H1 (cell line): Measurements from ENCODE around the gene SPTBN1. TPM values are rescaled to one million over a fixed set of nuclear protein-coding genes. Genes with fewer than 3 reads are reported as not detected.

Experiments
- CTCF ChIA-PET: fragments of 300-600 bp; sonication (Branson Sonifier 250); formaldehyde crosslinking; loops from one replicate; lab custom pipeline; 2021; ENCODE audit not compliant: partially characterized antibody; lab: Charles Lee
- POLR2A ChIA-PET: fragments of 300-600 bp; sonication (Branson Sonifier 250); formaldehyde crosslinking; loops from one replicate; lab custom pipeline; 2021; ENCODE audit warnings: inconsistent platforms; ENCODE audit not compliant: partially characterized antibody; lab: Charles Lee
- DNase-seq, 2 experiments: peaks; one replicate each; pipeline versions ENCODE4 v3.0.0 to v3.0.0-alpha.2; 2010 to 2022; ENCODE audit warnings: low spot score in 2 of 2, low read depth in 1 of 2, mixed read lengths in 1 of 2
- FAIRE-seq: peaks from 2 replicates; lab custom pipeline; 2011; peaks lifted over from hg19 to GRCh38; lab: Jason Lieb, UNC
- H2AFZ ChIP-seq: 2 replicates; pipeline ENCODE4 v1.8.1; 2012; ENCODE audit warnings: low read length, inconsistent platforms
- H2AK5ac ChIP-seq: 2 replicates; pipeline ENCODE4 v1.6.1; 2013; ENCODE audit warnings: low read depth, low read length
- H2BK120ac ChIP-seq: replicated peaks from 2 replicates; pipeline ENCODE3; 2013; ENCODE audit warnings: low read depth, low read length, inconsistent platforms
- H2BK12ac ChIP-seq: 2 replicates; pipeline ENCODE4 v1.6.1; 2013; ENCODE audit warnings: low read depth, low read length
- H2BK15ac ChIP-seq: 2 replicates; pipeline ENCODE4 v1.6.1; 2013; ENCODE audit warnings: low read length
- H2BK20ac ChIP-seq: 2 replicates; pipeline ENCODE4 v1.6.1; 2013; ENCODE audit warnings: low read length
- H2BK5ac ChIP-seq: 2 replicates; pipeline ENCODE4 v1.6.1; 2013; ENCODE audit warnings: low read depth, low read length
- H3K14ac ChIP-seq: 2 replicates; pipeline ENCODE4 v1.6.1; 2013; ENCODE audit warnings: inconsistent platforms; ENCODE audit not compliant: insufficient read length
- H3K18ac ChIP-seq: 2 replicates; pipeline ENCODE4 v1.6.1; 2013; ENCODE audit warnings: low read length; ENCODE audit errors: extremely low read depth
- H3K23ac ChIP-seq: 2 replicates; pipeline ENCODE4 v1.6.1; 2013; ENCODE audit warnings: inconsistent platforms; ENCODE audit not compliant: insufficient read length
- H3K23me2 ChIP-seq: 2 replicates; pipeline ENCODE4 v1.6.1; 2013; ENCODE audit warnings: low read depth, low read length
- H3K27ac ChIP-seq: 2 replicates; pipeline ENCODE4 v1.6.1; 2011; ENCODE audit warnings: low read depth, low read length, inconsistent platforms
- H3K27me3 ChIP-seq, 4 experiments: replicated peaks in 1 of 4; 1 replicate in 1 of 4; 2 replicates in 3 of 4; pipeline versions ENCODE4 v1.6.1 to v1.8.1; 2011 to 2013; ENCODE audit warnings: low read length in 3 of 4, mild to moderate bottlenecking in 3 of 4, inconsistent platforms in 2 of 4, mixed read lengths in 2 of 4, moderate library complexity in 1 of 4; ENCODE audit not compliant: control insufficient read depth in 3 of 4, insufficient read depth in 3 of 4; ENCODE audit errors: extremely low read depth in 1 of 4
- H3K36me3 ChIP-seq, 4 experiments: 2 replicates each; pipeline versions ENCODE4 v1.6.1 to v1.8.1; 2011 to 2013; ENCODE audit warnings: mild to moderate bottlenecking in 4 of 4, low read length in 3 of 4, moderate library complexity in 2 of 4, control low read depth in 1 of 4, inconsistent platforms in 1 of 4; ENCODE audit not compliant: insufficient read depth in 4 of 4, control insufficient read depth in 2 of 4
- H3K4ac ChIP-seq: replicated peaks from 2 replicates; pipeline ENCODE3; 2013; ENCODE audit warnings: low read length, low read depth, mixed read lengths, inconsistent platforms; ENCODE audit not compliant: insufficient read length
- H3K4me1 ChIP-seq, 4 experiments: replicated peaks in 1 of 4; 1 replicate in 1 of 4; 2 replicates in 3 of 4; pipeline versions ENCODE4 v1.6.1 to v1.8.1; 2011 to 2013; ENCODE audit warnings: low read length in 3 of 4, inconsistent platforms in 2 of 4, mixed read lengths in 1 of 4; ENCODE audit not compliant: insufficient read depth in 4 of 4, control insufficient read depth in 3 of 4
- H3K4me2 ChIP-seq, 2 experiments: 2 replicates each; pipeline versions ENCODE4 v1.6.1 to v1.8.1; 2011 to 2013; ENCODE audit warnings: low read depth in 2 of 2, low read length in 2 of 2, control low read depth in 1 of 2, inconsistent platforms in 1 of 2, mild to moderate bottlenecking in 1 of 2; ENCODE audit not compliant: insufficient read depth in 1 of 2
- H3K4me3 ChIP-seq, 4 experiments: fragments of 200-600, 300-600 bp in 1 of 4; sonication (generic), shearing (Covaris generic), sonication (Bioruptor Twin) in 1 of 4; 2 replicates each; pipeline versions ENCODE4 v1.5.1 to v1.8.1; 2011 to 2016; ENCODE audit warnings: low read length in 4 of 4, low read depth in 3 of 4, control low read depth in 2 of 4, inconsistent platforms in 2 of 4, mild to moderate bottlenecking in 2 of 4, mixed read lengths in 1 of 4, moderate library complexity in 1 of 4; ENCODE audit not compliant: insufficient read depth in 2 of 4; ENCODE audit errors: extremely low read depth in 1 of 4
- H3K56ac ChIP-seq: replicated peaks from 2 replicates; pipeline ENCODE3; 2013; ENCODE audit warnings: low read depth, mild to moderate bottlenecking, mixed read lengths, low read length, inconsistent platforms; ENCODE audit not compliant: insufficient read length
- H3K79me1 ChIP-seq: 2 replicates; pipeline ENCODE4 v1.6.1; 2013; ENCODE audit warnings: low read depth, low read length, control low read depth
- H3K79me2 ChIP-seq, 2 experiments: 2 replicates each; pipeline versions ENCODE4 v1.6.1 to v1.8.1; 2012 to 2013; ENCODE audit warnings: low read length in 2 of 2, mild to moderate bottlenecking in 2 of 2, inconsistent platforms in 1 of 2; ENCODE audit not compliant: insufficient read depth in 2 of 2, control insufficient read depth in 1 of 2
- H3K9ac ChIP-seq, 4 experiments: replicated peaks in 1 of 4; 1 replicate in 1 of 4; 2 replicates in 3 of 4; pipeline versions ENCODE4 v1.6.1 to v1.8.1; 2011 to 2013; ENCODE audit warnings: low read depth in 3 of 4, low read length in 3 of 4, control low read depth in 2 of 4, mild to moderate bottlenecking in 2 of 4, moderate library complexity in 2 of 4, inconsistent platforms in 1 of 4; ENCODE audit errors: extremely low read depth in 1 of 4
- H3K9me3 ChIP-seq, 2 experiments: 2 replicates each; pipeline versions ENCODE4 v1.6.1 to v1.8.1; 2012 to 2013; ENCODE audit warnings: mild to moderate bottlenecking in 2 of 2, moderate library complexity in 2 of 2, control low read depth in 1 of 2, inconsistent platforms in 1 of 2, low read depth in 1 of 2, low read length in 1 of 2, mixed read lengths in 1 of 2; ENCODE audit not compliant: insufficient read depth in 2 of 2
- H4K20me1 ChIP-seq, 2 experiments: replicated peaks in 1 of 2; 2 replicates each; pipeline versions ENCODE3 to v1.8.1; 2011 to 2013; ENCODE audit warnings: inconsistent platforms in 2 of 2, low read length in 2 of 2, mild to moderate bottlenecking in 1 of 2; ENCODE audit not compliant: insufficient read depth in 2 of 2, control insufficient read depth in 1 of 2
- H4K5ac ChIP-seq: 2 replicates; pipeline ENCODE4 v1.6.1; 2013; ENCODE audit warnings: low read length, low read depth, mixed read lengths, inconsistent platforms; ENCODE audit not compliant: insufficient read length
- H4K8ac ChIP-seq: 2 replicates; pipeline ENCODE4 v1.8.0; 2013; ENCODE audit warnings: mild to moderate bottlenecking, moderate library complexity, low read length, inconsistent platforms; ENCODE audit not compliant: insufficient read depth; ENCODE audit errors: extremely low read depth
- H4K91ac ChIP-seq: replicated peaks from 2 replicates; pipeline ENCODE3; 2013; ENCODE audit warnings: low read length, mixed read lengths, inconsistent platforms; ENCODE audit not compliant: insufficient read length
- E2F6 ChIP-seq: IDR thresholded peaks from 2 replicates; pipeline ENCODE4 v1.6.1; 2012; ENCODE audit warnings: inconsistent platforms
- WGBS, 2 experiments: shearing (Covaris generic) in 1 of 2; methylation state at CpG; one replicate each; pipeline versions ENCODE4 v1.1.6 to v1.1.7; 2013 to 2015; ENCODE audit warnings: low lambda C conversion rate in 2 of 2, mixed read lengths in 2 of 2, inconsistent platforms in 1 of 2, low coverage in 1 of 2, missing lambda C conversion rate in 1 of 2; ENCODE audit not compliant: insufficient replicate concordance in 2 of 2, insufficient coverage in 1 of 2, insufficient read length in 1 of 2; ENCODE audit errors: extremely low coverage in 1 of 2, missing lambda C conversion rate in 1 of 2; 5-methylcytosine and 5-hydroxymethylcytosine counted together
- polyA plus RNA-seq, 7 experiments: library from polyadenylated mRNA; depleted of rRNA in 3 of 7; stranded (reverse) in 5 of 7; unstranded in 2 of 7; fragments of >200 nt in 5 of 7; fragments of 200-250 nt in 2 of 7; gene quantifications; 1 replicate in 5 of 7; 2 replicates in 1 of 7; 4 replicates in 1 of 7; pipeline versions ENCODE4 v1.2.1 to v1.2.3, GENCODE V29; 2011 to 2013; ENCODE audit warnings: missing spikeins in 2 of 7, mixed read lengths in 2 of 7
- total RNA-seq: library from RNA; stranded (reverse); fragmentation: NEBNext Ultra II Directional; extraction: Animal tissue kit (Norgen Biotek cat#: 25700); gene quantifications from 2 replicates; pipeline ENCODE4 v1.2.1, GENCODE V29; 2021

Gene SPTBN1
- total and polyA plus RNA-seq, 2 of the 8 experiments (the other 6 are each of a cell fraction or from before 2014, with no cell fraction given): 31.8 to 180 TPM

- Histone ChIP-seq H2BK5ac (no peak overlapping the region), H3K56ac (no peak overlapping the region), H2BK15ac (no peak overlapping the region), H3K9me3 (no peaks in the 10 kb centered on the region), H3K27me3 (no peaks in the 10 kb centered on the region), H3K4me3 (no peak overlapping the region), H3K18ac (no peak overlapping the region), H3K4me1 (peaks cover 2 to 8% (median 6%) of the 10 kb centered on the region in 4 experiments; a peak in 4 of 7 replicates), H3K23ac (no peak overlapping the region), H2AK5ac (no peak overlapping the region), H3K79me2 (no peaks in the 10 kb centered on the region), H3K23me2 (no peaks in the 10 kb centered on the region; the same call in 1 of the 2 replicates), H4K5ac (no peak overlapping the region), H3K36me3 (no peaks in the 10 kb centered on the region), H3K27ac (no peak overlapping the region), H4K8ac (no peak overlapping the region), H2BK20ac (no peak overlapping the region), H2BK120ac (no peak overlapping the region), H4K20me1 (peaks cover 2% of the 10 kb centered on the region in 2 experiments), H3K4ac (no peak overlapping the region), H3K4me2 (no peak overlapping the region), H2AFZ (no peak overlapping the region), H2BK12ac (no peak overlapping the region), H3K9ac (no peak overlapping the region), H3K79me1 (no peaks in the 10 kb centered on the region; the same call in 1 of the 2 replicates), H4K91ac (no peak overlapping the region), H3K14ac (no peak overlapping the region)
- WGBS, 2 experiments: 93% methylated on average over 5 of the region's 5 CpGs; no CpG with 5 or more reads in 1 of the 2 experiments
- no peak for DNase-seq
- POLR2A ChIA-PET: interaction anchor here (5.3 kb wide), 1 partner anchor 12 kb away, joined by 28 read pairs; no protein-coding TSS in a partner anchor
- TF ChIP-seq E2F6: no peak
- CTCF ChIA-PET: interaction anchor here (0.6 to 2.7 kb wide), 7 partner anchors 8 to 440 kb away, joined by 3 to 16 read pairs (median 4); no protein-coding TSS in a partner anchor
- FAIRE-seq: no peak
Measured at GRCh38 chr2:54546923-54547720, 91.0 kb downstream of the SPTBN1 start.
